Measurements from ENCODE around the gene PSAP. TPM values are rescaled to one million over a fixed set of nuclear protein-coding genes. Genes with fewer than 3 reads are reported as not detected.

The PSAP gene
- total RNA-seq, 1 experiment from 2014 or later = 648 TPM

DNA sequence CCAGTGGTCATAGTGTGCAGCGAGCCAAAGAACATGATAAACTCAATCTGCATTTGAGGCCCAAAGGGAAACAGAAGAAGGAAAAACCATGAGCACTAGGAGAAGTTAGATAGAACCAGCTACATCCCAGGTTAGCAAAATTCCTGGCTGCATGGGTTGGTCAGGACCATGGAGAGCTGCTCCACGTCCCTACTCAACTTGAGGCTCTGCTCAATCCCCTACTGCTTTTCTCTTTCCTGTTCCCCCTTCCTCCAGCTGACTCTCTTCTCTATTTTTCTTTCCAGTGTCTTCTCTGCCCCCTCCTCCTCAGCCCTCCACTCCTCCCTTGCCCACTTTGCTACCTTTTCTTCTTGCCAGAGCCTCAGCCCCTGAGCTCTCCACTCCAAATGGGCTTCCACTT lies 55.8 kb downstream of the PSAP start:
- peak; percentile 22 for DNase-seq (ENCODE audit: extremely low read depth, low read depth)

DNA sequence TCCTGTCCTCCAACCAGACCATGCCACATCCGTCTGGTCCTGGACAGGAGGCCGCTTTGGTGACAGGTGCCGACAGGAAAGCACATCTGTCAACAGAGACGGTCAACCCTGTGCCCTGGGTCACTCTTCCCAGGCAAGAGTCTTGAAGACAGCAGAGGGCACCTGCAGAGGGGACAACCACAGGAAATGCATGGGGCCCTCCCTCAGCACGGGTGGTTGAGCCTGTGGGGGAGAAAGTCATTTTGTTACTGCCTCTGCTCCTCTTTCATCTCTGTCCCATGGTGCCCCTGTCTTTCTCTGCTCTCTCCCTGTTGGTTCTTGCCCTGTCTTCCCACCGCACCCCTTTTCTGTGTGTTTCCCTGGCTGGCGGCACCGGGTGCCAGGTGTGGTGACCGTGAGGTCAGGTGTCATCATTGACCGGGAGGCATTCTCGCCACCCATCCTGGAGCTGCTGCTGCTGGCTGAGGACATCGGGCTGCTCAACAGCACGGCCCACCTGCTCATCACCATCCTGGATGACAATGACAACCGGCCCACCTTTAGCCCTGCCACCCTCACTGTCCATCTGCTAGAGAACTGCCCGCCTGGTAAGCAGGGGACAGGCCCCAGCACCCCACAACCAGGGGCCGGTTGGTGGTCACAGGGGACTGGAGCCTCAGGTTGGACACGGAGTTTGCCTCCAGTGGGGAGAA lies 60.2 kb downstream of the PSAP start:
- DNase-seq (ENCODE audit: extremely low read depth, low read depth) = no peak

DNA sequence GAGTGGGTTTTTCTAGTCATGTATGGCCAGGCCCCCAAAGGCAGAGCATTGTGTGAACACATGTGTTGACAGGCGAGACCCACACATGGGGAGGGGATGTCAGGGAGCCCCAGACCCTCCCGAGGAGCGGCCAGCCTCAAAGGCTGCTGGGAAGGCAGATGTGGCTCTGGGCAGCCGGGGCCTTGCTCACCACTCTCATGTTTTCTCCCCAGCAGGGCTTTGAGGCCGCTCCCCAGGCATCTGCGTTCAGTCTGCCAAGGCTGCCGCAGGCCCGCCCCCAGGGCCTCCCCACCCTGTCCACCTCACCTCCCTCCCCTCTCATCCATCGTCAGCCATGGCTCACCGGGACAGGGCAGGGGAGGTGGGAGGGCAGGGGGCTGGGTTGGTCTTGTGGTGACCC lies 61.2 kb downstream of the PSAP start:
- DNase-seq (ENCODE audit: extremely low read depth, low read depth) = no peak

DNA sequence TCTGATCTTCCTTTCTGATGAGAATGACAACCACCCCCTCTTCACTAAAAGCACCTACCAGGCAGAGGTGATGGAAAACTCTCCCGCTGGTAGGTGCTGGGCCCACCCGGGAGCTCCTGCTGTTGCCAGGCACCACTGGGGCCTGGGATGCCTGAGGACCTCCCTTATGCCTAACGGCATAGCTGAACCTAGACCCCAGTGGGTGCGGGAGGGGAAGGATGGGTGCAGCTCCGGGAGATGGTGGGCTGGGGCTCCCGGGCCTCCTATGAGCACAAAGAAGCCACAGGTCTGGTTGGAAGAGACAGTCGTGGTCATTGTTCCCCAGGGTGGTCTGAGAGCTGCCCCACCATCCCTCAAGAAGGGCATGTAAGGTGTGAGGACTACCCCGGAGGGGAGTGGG lies 62.1 kb downstream of the PSAP start:
- DNase-seq (ENCODE audit: extremely low read depth, low read depth) = no peak

DNA sequence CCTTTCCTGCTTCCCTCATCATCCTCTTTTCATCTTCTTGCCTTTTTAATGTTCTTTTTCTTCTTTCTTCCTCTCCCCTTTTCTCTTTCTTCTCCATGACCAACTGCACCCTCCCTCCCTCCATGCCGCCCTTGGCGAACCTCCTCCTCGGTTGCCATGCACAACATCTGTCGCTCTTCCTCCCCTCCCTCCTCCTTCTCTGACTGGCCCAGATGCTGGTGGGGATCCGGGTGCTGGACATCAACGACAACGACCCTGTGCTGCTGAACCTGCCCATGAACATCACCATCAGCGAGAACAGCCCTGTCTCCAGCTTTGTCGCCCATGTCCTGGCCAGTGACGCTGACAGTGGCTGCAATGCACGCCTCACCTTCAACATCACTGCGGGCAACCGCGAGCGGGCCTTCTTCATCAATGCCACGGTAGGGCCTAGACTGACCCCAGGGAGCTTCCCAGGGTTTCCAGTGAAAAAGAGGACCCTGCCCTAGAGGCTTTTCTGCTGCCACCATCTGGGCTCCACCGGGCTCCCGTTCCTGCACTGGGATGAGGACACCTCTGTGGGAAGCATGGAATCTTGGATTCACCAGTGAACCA lies 66.3 kb downstream of the PSAP start:
- DNase-seq (ENCODE audit: extremely low read depth, low read depth) = no peak

DNA sequence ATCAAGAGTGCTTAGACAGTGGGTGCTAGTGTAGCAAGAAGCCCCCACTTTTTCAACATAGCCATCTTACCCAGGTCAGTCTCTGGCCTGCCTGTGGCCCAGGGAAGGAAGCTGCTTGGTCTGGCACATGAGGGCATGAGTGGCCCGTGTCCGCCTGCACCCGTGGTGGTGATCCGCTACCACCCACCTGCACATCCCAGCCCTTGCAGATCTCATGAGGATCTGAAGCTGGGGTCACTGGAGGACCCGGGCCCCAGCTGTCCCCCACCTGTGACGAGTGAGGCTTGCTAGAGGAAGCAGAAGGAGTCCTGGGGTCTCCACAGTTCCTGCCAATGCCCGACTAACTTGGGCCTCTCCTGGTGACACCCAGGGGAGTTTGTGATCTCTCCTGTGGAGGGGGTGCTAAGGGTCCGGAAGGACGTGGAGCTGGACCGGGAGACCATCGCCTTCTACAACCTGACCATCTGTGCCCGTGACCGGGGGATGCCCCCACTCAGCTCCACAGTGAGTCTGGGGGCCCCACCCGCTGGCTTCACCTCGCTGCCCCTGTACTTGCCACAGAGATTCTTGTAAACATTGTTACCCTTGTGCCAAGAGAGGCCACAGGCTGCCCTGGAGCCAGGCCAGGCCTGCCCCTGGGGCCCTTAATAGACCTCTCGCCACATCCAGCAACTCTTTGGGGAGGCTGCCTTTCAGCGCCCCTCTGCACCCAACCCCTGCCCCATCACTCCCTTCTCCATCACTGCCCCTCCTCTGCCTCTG lies 67.0 kb downstream of the PSAP start:
- no peak for DNase-seq (ENCODE audit: extremely low read depth, low read depth)

DNA sequence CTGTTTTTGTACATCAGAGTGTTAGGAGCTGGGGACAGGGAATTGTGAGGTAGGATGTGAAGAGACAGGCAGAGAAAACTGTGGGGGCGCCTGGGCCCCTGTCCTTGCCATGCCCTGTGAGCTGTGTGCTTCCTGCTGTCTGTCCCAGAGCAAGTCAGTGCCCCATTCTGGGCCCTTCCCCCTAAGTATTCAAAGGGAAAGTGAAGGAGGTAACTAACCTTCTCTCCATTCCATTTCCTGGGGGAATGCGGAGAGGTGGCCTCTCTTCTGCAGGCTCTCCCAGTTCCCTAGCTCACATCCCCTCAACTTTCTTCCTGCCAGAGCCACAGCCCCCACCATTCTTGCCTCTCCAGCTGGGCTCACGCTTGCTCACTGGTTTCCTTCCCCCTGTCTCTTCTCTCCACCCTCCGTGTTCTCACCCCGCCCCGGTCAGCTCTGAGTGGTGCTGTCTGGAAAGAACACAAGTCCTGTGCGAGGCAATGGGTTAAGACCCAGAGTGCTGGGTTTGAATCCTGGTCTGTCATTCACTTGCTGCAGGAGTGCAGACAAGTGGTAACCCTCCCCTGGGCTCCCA lies 68.0 kb downstream of the PSAP start:
- DNase-seq (ENCODE audit: extremely low read depth, low read depth) = no peak

DNA sequence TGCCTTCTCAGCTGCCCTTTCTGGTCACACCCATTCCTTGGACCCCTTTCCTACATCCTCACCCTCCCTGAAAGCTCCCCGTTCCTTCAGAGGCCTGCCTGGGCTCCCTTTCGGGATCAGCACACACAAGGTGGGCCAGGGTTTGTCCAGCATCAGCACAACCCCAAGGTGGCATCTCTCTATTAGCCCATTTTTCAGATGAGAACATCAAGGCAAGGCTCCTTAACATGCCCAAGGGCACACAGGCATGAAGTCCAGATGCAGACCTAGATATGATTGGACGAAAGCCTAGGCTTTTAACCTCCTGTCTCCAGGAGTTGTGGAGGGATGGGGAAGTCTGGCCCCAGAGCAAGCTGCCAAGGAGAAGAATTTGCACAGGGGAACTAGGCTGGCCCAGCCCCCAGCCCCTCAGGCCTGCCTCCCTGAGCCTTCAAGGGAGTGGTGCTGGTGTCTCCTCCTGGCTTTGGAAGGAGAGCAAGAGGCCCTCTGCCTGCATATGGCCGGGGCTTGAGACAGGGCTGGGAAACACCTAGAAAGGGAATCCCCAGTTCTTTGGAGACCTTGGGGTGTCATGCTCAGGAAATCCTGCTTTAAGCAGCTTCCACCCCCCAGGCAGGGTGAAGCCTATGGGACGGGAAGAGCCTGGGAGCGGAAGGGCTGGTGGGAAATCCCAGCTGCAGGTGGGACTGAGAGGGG lies 68.7 kb downstream of the PSAP start:
- no peak for DNase-seq (ENCODE audit: extremely low read depth, low read depth)

DNA sequence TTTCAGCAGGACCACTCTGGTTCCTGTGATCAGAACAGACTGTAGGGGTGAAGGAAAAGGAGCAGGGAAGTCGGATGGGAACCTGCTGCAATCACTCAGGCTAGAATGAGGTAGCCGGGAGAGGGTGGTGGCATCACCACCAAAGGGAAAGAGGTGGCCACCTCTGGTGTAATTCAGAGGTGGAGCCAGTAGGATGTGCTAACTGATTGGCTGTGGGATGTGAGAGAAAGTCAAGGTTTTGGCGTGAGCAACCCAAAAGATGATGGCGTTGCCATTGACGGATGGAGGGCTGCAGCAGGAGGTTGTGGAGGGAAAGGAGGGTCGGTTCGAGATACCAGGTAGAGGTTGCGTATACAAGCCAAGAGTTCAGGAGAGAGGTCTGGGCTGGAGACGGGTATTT lies 70.3 kb downstream of the PSAP start:
- no peak for DNase-seq (ENCODE audit: extremely low read depth, low read depth)

DNA sequence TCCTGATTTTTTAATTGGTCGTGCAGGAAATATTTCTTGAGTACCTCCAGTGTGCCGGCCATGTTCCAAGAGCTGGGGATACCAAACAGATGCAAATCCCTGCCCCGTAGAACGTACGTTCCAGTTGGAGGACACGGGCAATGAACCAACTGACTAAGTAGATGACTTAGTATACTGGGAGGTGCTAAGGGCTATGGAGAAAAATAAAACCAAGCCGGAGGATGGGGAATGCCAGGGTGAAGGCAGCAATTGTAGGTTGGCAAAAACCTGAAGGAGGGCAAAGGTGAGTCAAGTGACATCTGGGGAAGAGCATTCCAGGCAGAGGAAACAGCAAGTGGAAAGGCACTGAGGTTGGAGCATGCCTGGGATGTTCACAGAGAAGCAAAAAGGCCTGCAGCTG lies 70.9 kb downstream of the PSAP start:
- no peak for DNase-seq (ENCODE audit: extremely low read depth, low read depth)

DNA sequence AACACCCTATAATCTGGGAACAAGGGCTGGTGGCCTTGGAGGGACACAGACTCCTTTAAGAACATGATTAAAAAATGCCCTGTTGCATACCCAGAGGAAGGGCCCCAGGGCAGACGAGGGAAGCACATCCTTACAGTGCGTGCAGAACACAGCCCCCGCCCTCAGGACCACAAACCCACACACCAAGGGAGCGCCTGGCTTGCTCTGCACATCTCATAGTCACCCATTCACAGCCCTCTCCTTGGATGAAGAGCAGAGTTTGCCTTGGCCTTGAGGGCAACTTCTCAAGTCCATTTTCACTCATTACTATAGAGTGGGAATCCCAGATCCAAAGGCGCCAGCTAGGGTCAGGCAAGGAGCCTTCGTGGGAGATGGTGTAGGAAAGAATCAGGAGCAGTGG lies 71.4 kb downstream of the PSAP start:
- DNase-seq (ENCODE audit: extremely low read depth, low read depth) = no peak

DNA sequence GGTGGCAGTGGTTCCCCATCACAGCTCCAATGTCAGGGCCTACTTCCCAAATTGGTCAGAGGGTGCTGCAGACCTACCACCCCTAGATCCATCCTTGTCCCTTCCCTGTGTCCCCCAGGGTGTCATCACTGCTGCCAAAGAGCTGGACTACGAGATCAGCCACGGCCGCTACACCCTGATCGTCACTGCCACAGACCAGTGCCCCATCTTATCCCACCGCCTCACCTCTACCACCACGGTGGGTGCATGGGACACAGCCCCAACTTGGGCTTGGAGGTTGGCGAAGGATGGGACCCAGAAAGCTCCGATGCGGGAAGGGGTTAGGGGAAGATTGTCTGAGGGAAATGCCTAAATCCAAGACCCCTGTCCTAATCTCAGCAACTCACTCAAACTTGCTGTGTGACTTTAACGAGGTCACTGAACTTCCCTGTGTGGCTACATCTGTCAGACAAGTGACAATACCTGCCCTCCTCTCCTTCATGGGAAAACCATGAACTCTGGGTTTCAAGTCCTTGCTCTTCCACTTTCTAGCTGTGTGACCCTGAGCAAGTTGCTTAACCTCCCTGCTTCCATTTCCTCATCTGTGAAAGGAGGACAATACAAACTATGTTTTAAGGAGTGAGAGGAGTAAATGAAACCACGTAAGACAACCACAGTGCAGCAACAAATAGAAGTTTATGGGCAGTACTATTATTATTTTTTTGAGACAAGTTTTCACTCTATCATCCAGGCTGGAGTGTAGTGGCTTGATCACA lies 72.8 kb downstream of the PSAP start:
- DNase-seq (ENCODE audit: extremely low read depth, low read depth) = no peak

DNA sequence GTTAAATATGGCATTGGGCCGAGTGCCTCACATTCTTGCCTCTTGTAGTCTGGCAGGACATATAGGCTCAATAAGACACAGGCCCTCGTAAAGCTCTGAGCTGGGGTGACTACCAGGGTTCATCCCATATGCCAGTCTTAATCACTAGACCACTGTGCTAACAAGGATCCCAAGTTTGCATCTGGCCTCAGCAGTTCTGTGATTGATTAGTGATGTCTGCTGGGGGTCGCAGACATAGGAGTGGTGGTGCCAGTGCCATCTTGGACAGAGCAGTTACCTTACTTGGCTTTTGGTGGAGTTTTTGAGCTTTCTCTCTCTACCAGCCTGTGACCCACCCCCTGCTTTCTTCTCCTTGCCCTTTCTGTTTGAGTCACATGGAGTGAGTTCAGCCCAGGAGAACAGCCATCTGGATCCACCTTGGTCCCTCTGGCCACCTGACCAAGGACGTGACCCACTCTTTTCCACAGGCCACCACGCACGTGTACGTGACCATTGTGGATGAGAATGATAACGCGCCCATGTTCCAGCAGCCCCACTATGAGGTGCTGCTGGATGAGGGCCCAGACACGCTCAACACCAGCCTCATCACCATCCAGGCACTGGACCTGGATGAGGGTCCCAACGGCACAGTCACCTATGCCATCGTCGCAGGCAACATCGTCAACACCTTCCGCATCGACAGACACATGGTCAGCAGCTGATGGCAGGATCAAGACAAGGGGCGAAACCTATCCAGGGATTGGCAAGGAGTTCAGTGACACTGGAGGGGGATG lies 73.7 kb downstream of the PSAP start:
- DNase-seq (ENCODE audit: extremely low read depth, low read depth) = no peak

DNA sequence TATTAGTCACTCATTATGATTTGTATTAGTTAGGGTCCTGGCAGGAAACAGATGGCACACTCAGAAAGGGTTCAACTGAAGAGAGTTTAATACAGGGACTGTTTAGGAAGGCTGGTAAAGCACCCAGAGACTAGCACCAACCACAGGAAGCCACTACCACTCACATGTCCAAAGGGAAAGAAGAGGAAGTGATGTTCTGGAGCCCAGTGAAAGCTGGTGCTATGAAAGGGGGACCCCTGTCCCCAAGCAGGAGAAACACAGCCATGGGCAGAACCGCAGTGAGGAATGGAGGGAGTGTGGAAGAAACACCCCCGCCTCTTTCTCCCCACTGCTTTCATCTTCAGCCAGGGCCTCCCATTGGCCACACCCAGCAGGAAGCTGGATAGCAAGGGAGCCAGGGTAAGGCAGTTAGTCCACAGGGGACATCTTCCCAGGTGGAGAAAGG lies 74.5 kb downstream of the PSAP start:
- DNase-seq (ENCODE audit: extremely low read depth, low read depth) = no peak

DNA sequence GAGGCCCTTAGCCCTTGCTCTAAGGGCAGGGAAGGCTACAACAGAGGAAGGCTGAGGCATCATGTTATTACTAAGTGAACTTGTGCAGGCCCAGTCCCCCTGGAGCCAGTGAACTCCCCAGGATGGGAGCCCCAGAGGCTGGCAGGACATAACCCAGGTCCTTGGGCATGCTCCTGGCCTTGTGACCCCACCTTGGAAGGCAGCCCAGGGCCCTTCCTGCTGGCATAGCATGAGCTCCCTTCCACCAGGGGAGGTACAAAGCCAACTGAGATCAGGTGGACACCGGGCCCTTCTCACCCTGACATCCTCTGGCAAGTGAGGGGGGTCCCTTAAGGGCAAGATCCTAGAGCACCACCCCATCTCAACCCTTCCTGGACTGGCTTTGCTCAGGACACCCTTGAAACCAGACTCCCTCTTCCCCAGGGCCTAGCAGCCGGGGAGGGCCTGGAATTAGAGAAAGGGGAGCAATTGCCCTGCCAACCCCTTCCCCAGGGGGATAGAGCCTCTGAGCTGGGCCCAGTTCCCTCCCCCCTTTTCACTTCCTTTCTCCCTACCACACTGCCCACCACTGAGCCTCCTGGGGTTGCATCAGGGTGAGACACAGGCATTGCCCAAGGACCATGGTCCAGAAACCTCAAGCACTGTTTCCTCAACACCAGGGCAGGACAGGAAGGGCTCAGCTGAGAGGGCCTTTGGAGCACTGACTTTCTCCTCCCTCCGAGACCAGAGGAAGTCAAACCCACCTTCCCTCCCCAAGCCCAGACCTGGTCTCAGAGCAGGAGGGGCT lies 75.9 kb downstream of the PSAP start:
- no peak for DNase-seq (ENCODE audit: extremely low read depth, low read depth)

DNA sequence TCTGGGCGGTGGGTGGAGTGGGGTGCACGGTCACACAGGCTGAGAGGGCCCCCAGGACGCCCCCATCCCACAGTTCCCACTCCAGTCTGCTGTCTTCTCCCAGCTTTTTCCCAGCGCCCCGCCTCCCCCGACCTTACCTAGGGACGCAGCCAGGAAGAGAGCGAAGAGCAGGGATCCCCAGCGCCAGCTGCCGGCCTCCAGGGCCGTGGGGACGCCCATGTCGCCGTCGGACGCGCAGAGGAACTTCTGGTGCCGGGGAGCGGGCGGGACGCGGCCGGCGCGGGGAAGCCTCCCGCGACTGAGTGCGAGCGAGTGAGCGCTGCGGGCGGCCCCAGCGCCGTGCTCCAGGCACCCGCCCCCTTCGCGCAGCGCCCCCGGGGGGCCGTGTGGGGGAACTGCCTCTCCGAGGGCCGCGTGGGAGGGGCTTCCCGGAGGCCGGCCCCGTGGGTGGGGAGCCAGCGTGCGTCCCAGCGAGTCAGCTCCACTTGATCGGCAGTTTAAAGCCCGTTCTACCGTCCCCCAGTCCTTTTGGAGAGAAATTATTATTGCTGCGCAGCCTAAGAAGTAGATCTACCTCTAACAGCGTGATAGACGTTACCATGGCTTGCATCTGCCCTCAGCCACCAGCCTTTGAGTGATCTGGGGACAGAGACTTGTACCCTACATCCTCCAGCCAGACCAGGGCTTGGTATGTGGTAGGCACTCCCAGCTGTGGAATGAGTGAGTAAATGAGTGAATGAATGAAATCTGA lies 77.7 kb downstream of the PSAP start, which contains the start of gene VSIR:
VSIR (minus strand) TSS at position 300 of the 751 bp plus-strand sequence; CDS start at position 219, 81 bp downstream.
- peak; percentile 77 for DNase-seq (ENCODE audit: extremely low read depth, low read depth)

DNA sequence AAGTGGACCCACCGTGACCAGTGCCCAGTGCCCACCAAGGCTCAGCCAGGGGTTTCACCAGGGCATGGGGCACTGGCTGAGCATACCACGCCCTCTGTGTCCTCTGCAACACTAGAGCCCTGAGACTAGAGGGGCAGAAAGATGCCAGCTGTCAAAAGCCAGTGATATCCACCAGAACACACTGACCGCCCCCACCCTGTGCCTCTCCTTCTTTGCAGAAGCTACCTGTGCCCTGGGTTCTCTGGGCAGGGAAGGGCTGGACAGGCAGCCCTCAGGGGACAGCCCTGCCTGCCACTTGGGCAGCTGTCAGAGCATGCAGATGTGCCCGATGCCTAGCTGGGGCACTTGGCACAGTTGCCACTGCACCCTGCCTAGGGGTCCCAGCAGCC lies 78.2 kb downstream of the PSAP start:
- DNase-seq (ENCODE audit: extremely low read depth, low read depth) = no peak

Measured in NCI-H460 (cell line).